Activated T-cell treated with anti-CD3 and anti-CD28 coated beads, Interleukin-2, amount 50 U/mL, for 4 hours (primary cell): Measurements from ENCODE around the gene KIF14. TPM values are rescaled to one million over a fixed set of nuclear protein-coding genes. Genes with fewer than 3 reads are reported as not detected.
"Not testable (repeated sequence)": the region's sequence is repeated elsewhere in the genome, so short reads cannot be mapped to it uniquely, and the experiment has no call there.

Experiments
- ATAC-seq, 2 donors: fragments of 200-7000 bp; cut with Tn5 transposase; one replicate each; pipeline ENCODE4 v1.10.0; 2021
- DNase-seq: peaks from one replicate; pipeline ENCODE4 v3.0.0-alpha.2; 2020
- H3K27me3 Mint-ChIP-seq: one replicate; pipeline ENCODE4 v1.8.0; 2021; ENCODE audit warnings: low read depth, mixed read lengths
- H3K36me3 Mint-ChIP-seq: one replicate; pipeline ENCODE4 v1.8.0; 2022; ENCODE audit warnings: mixed read lengths; ENCODE audit not compliant: insufficient read depth
- H3K4me1 Mint-ChIP-seq: one replicate; pipeline ENCODE4 v1.8.0; 2021; ENCODE audit warnings: low read depth, mixed read lengths
- H3K4me3 Mint-ChIP-seq: one replicate; pipeline ENCODE4 v1.8.0; 2021; ENCODE audit warnings: mild to moderate bottlenecking, moderate library complexity, mixed read lengths
- H3K9me3 Mint-ChIP-seq: one replicate; pipeline ENCODE4 v1.8.0; 2021; ENCODE audit warnings: mixed read lengths
- total RNA-seq, 3 donors: library from RNA; stranded (reverse); gene quantifications; one replicate each; pipeline ENCODE4 v1.2.1, GENCODE V29; 2021

KIF14 gene
- total RNA-seq, 3 donors from 2014 or later, result 1.0 to 1.5 (median 1.1) TPM

- Mint-ChIP-seq H3K9me3 (no peaks in the 10 kb centered on the region), H3K4me3 (no peak overlapping the region), H3K36me3 (peaks cover 18% of the 10 kb centered on the region), H3K4me1 (peaks cover 6% of the 10 kb centered on the region), H3K27me3 (no peaks in the 10 kb centered on the region)
- DNase-seq, result no peak
- ATAC-seq, result no peak
Measured at GRCh38 chr1:200642481-200642880, 21.9 kb upstream of the KIF14 start.

- H3K4me3 Mint-ChIP-seq, result no peak overlapping the region
- H3K36me3 Mint-ChIP-seq, result peaks cover 6% of the 10 kb centered on the region
- no peak for ATAC-seq
Measured at GRCh38 chr1:200640963-200641401, 20.4 kb upstream of the KIF14 start.

GRCh38 chr1:200640373-200640962 is 19.9 kb upstream of the KIF14 start:
- Mint-ChIP-seq H3K9me3 (no peaks in the 10 kb centered on the region), H3K4me1 (peaks cover 6% of the 10 kb centered on the region), H3K36me3 (peaks cover 6% of the 10 kb centered on the region), H3K27me3 (no peaks in the 10 kb centered on the region), H3K4me3 (no peak overlapping the region)
- DNase-seq, result no peak
- ATAC-seq, result no peak

More at GRCh38 chr1:200640963-200641401, 20.4 kb upstream of the KIF14 start:
- H3K27me3 Mint-ChIP-seq, result no peaks in the 10 kb centered on the region
- peaks cover 6% of the 10 kb centered on the region for H3K4me1 Mint-ChIP-seq
- DNase-seq, result no peak
- no peaks in the 10 kb centered on the region for H3K9me3 Mint-ChIP-seq

GRCh38 chr1:200638073-200638472 is 17.5 kb upstream of the KIF14 start:
- no peaks in the 10 kb centered on the region for H3K9me3 Mint-ChIP-seq
- H3K4me3 Mint-ChIP-seq, result no peak overlapping the region
- H3K27me3 Mint-ChIP-seq, result no peaks in the 10 kb centered on the region
- DNase-seq (no peak), ATAC-seq (no peak)
- H3K4me1 Mint-ChIP-seq, result peaks cover 6% of the 10 kb centered on the region
- H3K36me3 Mint-ChIP-seq, result peaks cover 4% of the 10 kb centered on the region

- no peak for DNase-seq
- Mint-ChIP-seq H3K9me3 (no peaks in the 10 kb centered on the region), H3K27me3 (no peaks in the 10 kb centered on the region), H3K36me3 (peaks cover 4% of the 10 kb centered on the region), H3K4me3 (no peak overlapping the region), H3K4me1 (peaks cover 6% of the 10 kb centered on the region)
- ATAC-seq, result no peak
Measured at GRCh38 chr1:200636681-200637080, 16.1 kb upstream of the KIF14 start.

- Mint-ChIP-seq H3K4me3 (no peak overlapping the region), H3K36me3 (no peaks in the 10 kb centered on the region), H3K27me3 (no peaks in the 10 kb centered on the region), H3K9me3 (no peaks in the 10 kb centered on the region), H3K4me1 (no peaks in the 10 kb centered on the region)
- ATAC-seq (no peak), DNase-seq (no peak)
Measured at GRCh38 chr1:200634261-200635122, 13.9 kb upstream of the KIF14 start.

- Mint-ChIP-seq H3K27me3 (no peaks in the 10 kb centered on the region), H3K9me3 (no peaks in the 10 kb centered on the region), H3K4me3 (no peak overlapping the region), H3K4me1 (peaks cover 20% of the 10 kb centered on the region), H3K36me3 (no peaks in the 10 kb centered on the region)
- no peak for ATAC-seq
- no peak for DNase-seq
Measured at GRCh38 chr1:200631375-200631774, 10.8 kb upstream of the KIF14 start.

- H3K4me1 Mint-ChIP-seq, result peaks cover 22% of the 10 kb centered on the region
- H3K4me3 Mint-ChIP-seq, ATAC-seq, DNase-seq, H3K36me3 Mint-ChIP-seq, H3K9me3 Mint-ChIP-seq, H3K27me3 Mint-ChIP-seq: not testable (repeated sequence)
Measured at GRCh38 chr1:200630515-200630899, 10.0 kb upstream of the KIF14 start.

GRCh38 chr1:200629876-200630514 is 9.4 kb upstream of the KIF14 start:
- no peak for DNase-seq
- H3K4me3 Mint-ChIP-seq, result no peak overlapping the region
- no peak for ATAC-seq
- H3K4me1 Mint-ChIP-seq, result peaks cover 26% of the 10 kb centered on the region
- no peaks in the 10 kb centered on the region for H3K27me3 Mint-ChIP-seq
- H3K36me3 Mint-ChIP-seq, result no peaks in the 10 kb centered on the region
- H3K9me3 Mint-ChIP-seq, result no peaks in the 10 kb centered on the region

GRCh38 chr1:200628223-200628881 is 7.8 kb upstream of the KIF14 start:
- Mint-ChIP-seq H3K27me3 (no peaks in the 10 kb centered on the region), H3K4me1 (peaks cover 30% of the 10 kb centered on the region), H3K9me3 (no peaks in the 10 kb centered on the region), H3K36me3 (no peaks in the 10 kb centered on the region), H3K4me3 (peak overlapping the region; percentile 51)
- DNase-seq, result peak; percentile 20
- ATAC-seq, result peak; percentile 74 to 84

GRCh38 chr1:200627575-200628222 is 7.1 kb upstream of the KIF14 start:
- no peaks in the 10 kb centered on the region for H3K9me3 Mint-ChIP-seq
- no peaks in the 10 kb centered on the region for H3K27me3 Mint-ChIP-seq
- ATAC-seq (no peak), DNase-seq (no peak)
- peak overlapping the region; percentile 51 for H3K4me3 Mint-ChIP-seq
- peaks cover 30% of the 10 kb centered on the region for H3K4me1 Mint-ChIP-seq
- H3K36me3 Mint-ChIP-seq, result no peaks in the 10 kb centered on the region

- Mint-ChIP-seq H3K4me3 (no peak overlapping the region), H3K9me3 (no peaks in the 10 kb centered on the region), H3K4me1 (peaks cover 30% of the 10 kb centered on the region), H3K27me3 (no peaks in the 10 kb centered on the region), H3K36me3 (no peaks in the 10 kb centered on the region)
- no peak for ATAC-seq
- no peak for DNase-seq
Measured at GRCh38 chr1:200626853-200627534, 6.4 kb upstream of the KIF14 start.

- Mint-ChIP-seq H3K4me3 (no peak overlapping the region), H3K27me3 (no peaks in the 10 kb centered on the region), H3K36me3 (no peaks in the 10 kb centered on the region), H3K4me1 (peaks cover 35% of the 10 kb centered on the region), H3K9me3 (no peaks in the 10 kb centered on the region)
- DNase-seq (no peak), ATAC-seq (peak; percentile 26 to 46)
Measured at GRCh38 chr1:200625381-200625824, 4.9 kb upstream of the KIF14 start.
